Endothelial cell of umbilical vein (primary cell): ENCODE measurements around the gene ADAMTSL2. TPM values are rescaled to one million over a fixed set of nuclear protein-coding genes. Genes with fewer than 3 reads are reported as not detected.

Source experiments
- BruUV-seq: library from RNA; stranded (reverse); fragments of 400-500 nt; replicated peaks from 2 replicates; lab custom pipeline; 2021; lab: Mats Ljungman, UMichigan
- CTCF ChIA-PET: fragments of 300-600, 350-600 bp; sonication (Branson Sonifier 250); formaldehyde crosslinking; loops from one replicate; lab custom pipeline; 2021; ENCODE audit warnings: antibody characterized with exemption, inconsistent platforms; lab: Charles Lee
- POLR2A ChIA-PET: fragments of 300-600, 350-600 bp; sonication (Branson Sonifier 250); formaldehyde crosslinking; loops from one replicate; lab custom pipeline; 2021; ENCODE audit warnings: antibody characterized with exemption, inconsistent platforms; lab: Charles Lee
- DNase-seq: peaks from one replicate; pipeline ENCODE4 v3.0.0-alpha.2; 2011; ENCODE audit warnings: low read depth, low spot score
- FAIRE-seq: peaks from 2 replicates; lab custom pipeline; 2011; peaks lifted over from hg19 to GRCh38; lab: Jason Lieb, UNC
- H2AFZ ChIP-seq: 2 replicates; pipeline ENCODE4 v1.6.0; 2012; ENCODE audit warnings: low read depth, low read length, control low read depth, inconsistent platforms
- H3K27ac ChIP-seq: 2 replicates; pipeline ENCODE4 v1.5.1; 2011; ENCODE audit warnings: low read depth, mild to moderate bottlenecking, control low read depth, low read length, moderate library complexity; ENCODE audit not compliant: insufficient read depth
- H3K27me3 ChIP-seq, 2 experiments: 2 replicates each; pipeline versions ENCODE4 v1.6.0 to v1.6.1; 2011; ENCODE audit warnings: low read length in 2 of 2, mixed read lengths in 1 of 2; ENCODE audit not compliant: control insufficient read depth in 2 of 2, insufficient read depth in 2 of 2
- H3K36me3 ChIP-seq, 2 experiments: 2 replicates in 1 of 2; 3 replicates in 1 of 2; pipeline ENCODE4 v1.5.1; 2011; ENCODE audit warnings: low read length in 2 of 2, mild to moderate bottlenecking in 1 of 2, moderate library complexity in 1 of 2; ENCODE audit not compliant: control insufficient read depth in 2 of 2, insufficient read depth in 2 of 2; ENCODE audit errors: extremely low read depth in 1 of 2
- H3K4me1 ChIP-seq: 3 replicates; pipeline ENCODE4 v1.5.1; 2011; ENCODE audit warnings: mild to moderate bottlenecking, low read length; ENCODE audit not compliant: control insufficient read depth, insufficient read depth; ENCODE audit errors: extremely low read depth
- H3K4me2 ChIP-seq: 2 replicates; pipeline ENCODE4 v1.6.1; 2011; ENCODE audit warnings: low read length, control low read depth, mixed read lengths; ENCODE audit not compliant: insufficient read depth
- H3K4me3 ChIP-seq, 3 experiments: fragments of 200-600 bp in 1 of 3; sonication (generic), shearing (Covaris generic) in 1 of 3; replicated peaks in 1 of 3; 2 replicates each; pipeline ENCODE4 v1.5.1; 2011 to 2016; ENCODE audit warnings: control low read depth in 3 of 3, low read length in 3 of 3, mild to moderate bottlenecking in 2 of 3, inconsistent platforms in 1 of 3, low read depth in 1 of 3, moderate library complexity in 1 of 3; ENCODE audit not compliant: insufficient read depth in 1 of 3
- H3K79me2 ChIP-seq: 2 replicates; pipeline ENCODE4 v1.6.0; 2012; ENCODE audit warnings: low read length, inconsistent platforms; ENCODE audit not compliant: control insufficient read depth, insufficient read depth
- H3K9ac ChIP-seq: replicated peaks from 2 replicates; pipeline ENCODE3; 2011; ENCODE audit warnings: low read length, control low read depth; ENCODE audit not compliant: insufficient read depth; ENCODE audit errors: extremely low read depth
- H3K9me1 ChIP-seq: replicated peaks from 3 replicates; pipeline ENCODE4 v1.6.0; 2011; ENCODE audit warnings: mild to moderate bottlenecking, low read length; ENCODE audit not compliant: control insufficient read depth, insufficient read depth; ENCODE audit errors: extremely low read depth
- H3K9me3 ChIP-seq: replicated peaks from 2 replicates; pipeline ENCODE4 v1.5.1; 2012; ENCODE audit warnings: low read length, inconsistent platforms; ENCODE audit not compliant: control insufficient read depth, insufficient read depth
- H4K20me1 ChIP-seq: replicated peaks from 2 replicates; pipeline ENCODE3; 2011; ENCODE audit warnings: mild to moderate bottlenecking, low read length; ENCODE audit not compliant: control insufficient read depth, insufficient read depth; ENCODE audit errors: extremely low read depth
- EZH2 ChIP-seq: IDR thresholded peaks from 2 replicates; pipeline ENCODE4 v1.6.1; 2012; ENCODE audit warnings: borderline replicate concordance, low read depth, mild to moderate bottlenecking, moderate library complexity, low read length, inconsistent platforms; ENCODE audit not compliant: severe bottlenecking
- FOS ChIP-seq: IDR thresholded peaks from 2 replicates; pipeline ENCODE4 v1.6.1; 2011; ENCODE audit warnings: mild to moderate bottlenecking, low read length, moderate library complexity, borderline replicate concordance; ENCODE audit not compliant: insufficient read depth
- GATA2 ChIP-seq: IDR thresholded peaks from 2 replicates; pipeline ENCODE4 v1.7.0; 2011; ENCODE audit warnings: low read depth, mild to moderate bottlenecking, moderate library complexity, mixed read lengths, low read length; ENCODE audit not compliant: insufficient read length, insufficient read depth
- JUN ChIP-seq: IDR thresholded peaks from 2 replicates; pipeline ENCODE4 v1.6.1; 2011; ENCODE audit warnings: borderline replicate concordance, low read depth; ENCODE audit not compliant: insufficient read length, insufficient read depth
- MAX ChIP-seq: IDR thresholded peaks from 2 replicates; pipeline ENCODE4 v1.6.1; 2011; ENCODE audit not compliant: insufficient read depth, insufficient read length
- MYC ChIP-seq: IDR thresholded peaks from one replicate; pipeline ENCODE4 v1.6.1; 2011; ENCODE audit warnings: mild to moderate bottlenecking, low read depth, low read length
- POLR2A ChIP-seq: IDR thresholded peaks from 2 replicates; pipeline ENCODE4 v1.6.1; 2012; ENCODE audit warnings: low read depth, mild to moderate bottlenecking, control low read depth, low read length
- POLR2AphosphoS5 ChIP-seq: IDR thresholded peaks from 2 replicates; pipeline ENCODE4 v1.6.1; 2012; ENCODE audit warnings: low read depth, mild to moderate bottlenecking, control low read depth, low read length, moderate library complexity; ENCODE audit not compliant: insufficient read depth
- dilution Hi-C: fragments of 300-500 bp; cut with MboI; formaldehyde crosslinking; loops from one replicate; pipeline ENCODE4 v1.15.0; 2019; ENCODE audit warnings: low sequenced_read_pairs; ENCODE audit not compliant: extremely low pct_ligation_motif_present
- intact Hi-C: fragments of 100-400 bp; cut with micrococcal nuclease; formaldehyde crosslinking; loops from one replicate; pipeline ENCODE4 v1.10.0; 2022
- polyA plus RNA-seq, 4 experiments: library from polyadenylated mRNA; depleted of rRNA in 3 of 4; stranded (reverse) in 3 of 4; unstranded in 1 of 4; fragments of >200 nt; gene quantifications; 2 replicates each; pipeline versions ENCODE4 v1.2.1 to v1.2.3, GENCODE V29; 2011 to 2012; ENCODE audit warnings: missing spikeins in 1 of 4
- total RNA-seq: library from RNA; stranded (reverse); gene quantifications from 2 replicates; pipeline ENCODE4 v1.2.3, GENCODE V29; 2021
- TF ChIP-seq, protein P1 (sequence below), 2 donors: IDR thresholded peaks; 1 replicate in 1 of 2; 2 replicates in 1 of 2; pipeline ENCODE4 v1.5.1; 2011; ENCODE audit warnings: low read length in 2 of 2, mild to moderate bottlenecking in 2 of 2, moderate library complexity in 2 of 2, control low read depth in 1 of 2, inconsistent platforms in 1 of 2, low read depth in 1 of 2; ENCODE audit not compliant: insufficient read depth in 1 of 2; ENCODE audit errors: extremely low read depth in 1 of 2

The ADAMTSL2 gene
- total and polyA plus RNA-seq, 2 donors (not counting 3 experiments of a cell fraction or from before 2014, with no cell fraction given), result not detected

- no peaks in the 10 kb centered on the region for H3K4me1 ChIP-seq
- no peaks in the 10 kb centered on the region for H3K9me3 ChIP-seq
- no peak overlapping the region for H3K4me2 ChIP-seq
- CTCF ChIA-PET, result no interaction called here
- intact Hi-C loops, result no loop called here
- no peak overlapping the region for H2AFZ ChIP-seq
- POLR2A ChIA-PET, result no interaction called here
- BruUV-seq, result no TSS peak
- no peak for FAIRE-seq
- dilution Hi-C loops, result no loop called here
- H4K20me1 ChIP-seq, result no peaks in the 10 kb centered on the region
- no peaks in the 10 kb centered on the region for H3K9me1 ChIP-seq
- no peak overlapping the region for H3K9ac ChIP-seq
- DNase-seq, result no peak
- no peaks in the 10 kb centered on the region for H3K27me3 ChIP-seq
- H3K4me3 ChIP-seq, result no peak overlapping the region
- H3K27ac ChIP-seq, result no peak overlapping the region
- H3K79me2 ChIP-seq, result no peaks in the 10 kb centered on the region
- no peaks in the 10 kb centered on the region for H3K36me3 ChIP-seq
- no peak for TF ChIP-seq JUN
- no peak for TF ChIP-seq GATA2
- TF ChIP-seq, protein P1, sequence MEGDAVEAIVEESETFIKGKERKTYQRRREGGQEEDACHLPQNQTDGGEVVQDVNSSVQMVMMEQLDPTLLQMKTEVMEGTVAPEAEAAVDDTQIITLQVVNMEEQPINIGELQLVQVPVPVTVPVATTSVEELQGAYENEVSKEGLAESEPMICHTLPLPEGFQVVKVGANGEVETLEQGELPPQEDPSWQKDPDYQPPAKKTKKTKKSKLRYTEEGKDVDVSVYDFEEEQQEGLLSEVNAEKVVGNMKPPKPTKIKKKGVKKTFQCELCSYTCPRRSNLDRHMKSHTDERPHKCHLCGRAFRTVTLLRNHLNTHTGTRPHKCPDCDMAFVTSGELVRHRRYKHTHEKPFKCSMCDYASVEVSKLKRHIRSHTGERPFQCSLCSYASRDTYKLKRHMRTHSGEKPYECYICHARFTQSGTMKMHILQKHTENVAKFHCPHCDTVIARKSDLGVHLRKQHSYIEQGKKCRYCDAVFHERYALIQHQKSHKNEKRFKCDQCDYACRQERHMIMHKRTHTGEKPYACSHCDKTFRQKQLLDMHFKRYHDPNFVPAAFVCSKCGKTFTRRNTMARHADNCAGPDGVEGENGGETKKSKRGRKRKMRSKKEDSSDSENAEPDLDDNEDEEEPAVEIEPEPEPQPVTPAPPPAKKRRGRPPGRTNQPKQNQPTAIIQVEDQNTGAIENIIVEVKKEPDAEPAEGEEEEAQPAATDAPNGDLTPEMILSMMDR (IDR thresholded peaks at IDR 0.05; ENCODE audit: extremely low read depth in 1 of 2, insufficient read depth in 1 of 2, low read depth in 1 of 2, low read length in 2 of 2), result no peak
Measured at GRCh38 chr9:133517711-133518110, 16.8 kb upstream of the ADAMTSL2 start.

DNA sequence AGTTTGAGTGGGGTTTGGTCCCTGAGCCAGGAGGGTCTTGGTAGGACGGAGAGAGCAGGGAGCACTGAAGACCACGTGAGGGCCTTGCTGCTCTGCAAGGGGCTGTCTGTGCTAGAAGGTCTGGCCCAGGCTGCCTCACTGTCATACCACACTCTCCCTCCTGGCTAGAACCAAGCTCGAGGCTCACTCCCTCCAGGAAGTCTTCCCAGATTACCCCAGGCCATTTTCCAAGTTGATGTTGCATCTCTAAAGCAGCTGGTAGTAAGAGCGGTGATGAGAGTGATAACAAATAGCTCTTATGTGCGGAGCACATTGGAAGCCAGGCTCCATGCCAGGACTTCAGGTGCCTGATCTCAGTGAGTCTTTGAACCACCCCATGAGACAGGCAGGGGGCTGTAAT is 16.3 kb upstream of the ADAMTSL2 start:
- no peaks in the 10 kb centered on the region for H3K79me2 ChIP-seq
- ChIA-PET POLR2A (no interaction called here), CTCF (no interaction called here)
- no peaks in the 10 kb centered on the region for H3K27me3 ChIP-seq
- H3K4me2 ChIP-seq, result no peak overlapping the region
- dilution Hi-C loops (no loop called here), intact Hi-C loops (no loop called here)
- no peak for DNase-seq
- H3K27ac ChIP-seq, result no peak overlapping the region
- no peak overlapping the region for H2AFZ ChIP-seq
- TF ChIP-seq FOS, result no peak
- no peak for TF ChIP-seq EZH2
- no peak for TF ChIP-seq MAX
- TF ChIP-seq JUN, result no peak
- TF ChIP-seq MYC, result no peak
- no peak for TF ChIP-seq GATA2
- TF ChIP-seq, protein P1 (IDR thresholded peaks at IDR 0.05; ENCODE audit: extremely low read depth in 1 of 2, insufficient read depth in 1 of 2, low read depth in 1 of 2, low read length in 2 of 2), result no peak
- TF ChIP-seq POLR2AphosphoS5, result no peak
- no peak for TF ChIP-seq POLR2A
- H3K9me3 ChIP-seq, result no peaks in the 10 kb centered on the region
- no peaks in the 10 kb centered on the region for H3K9me1 ChIP-seq
- no peak overlapping the region for H3K9ac ChIP-seq
- no peaks in the 10 kb centered on the region for H4K20me1 ChIP-seq
- no peaks in the 10 kb centered on the region for H3K36me3 ChIP-seq
- no TSS peak for BruUV-seq
- FAIRE-seq, result no peak
- H3K4me1 ChIP-seq, result no peaks in the 10 kb centered on the region
- no peak overlapping the region for H3K4me3 ChIP-seq
